K562 (cell line): ENCODE results near the gene AIG1. TPM values are rescaled to one million over a fixed set of nuclear protein-coding genes. Genes with fewer than 3 reads are reported as not detected.

Experiments
- ATAC-seq: fragments of 200-7000 bp; cut with Tn5 transposase; 3 replicates; pipeline ENCODE4 v1.9.1; 2020; ENCODE audit warnings: moderate library complexity
- BruUV-seq: library from RNA; stranded (reverse); fragments of 400-500 nt; replicated peaks from 2 replicates; lab custom pipeline; 2021; lab: Mats Ljungman, UMichigan
- CTCF ChIA-PET: fragments of 300-600 bp; formaldehyde crosslinking; extraction: SDS; loops from one replicate; lab custom pipeline; 2021; ENCODE audit warnings: low intra/inter-chr PET ratio; lab: Yijun Ruan, JAX
- POLR2A ChIA-PET: fragments of 300-600, 350-650 bp; sonication (Branson Sonifier 250); formaldehyde crosslinking; extraction: SDS; loops from one replicate; lab custom pipeline; 2021; ENCODE audit warnings: antibody characterized with exemption, inconsistent platforms; lab: Yijun Ruan, JAX
- DNase-seq, 4 experiments: peaks; one replicate each; pipeline versions ENCODE4 v3.0.0 to v3.0.0-alpha.2; 2011 to 2018; ENCODE audit warnings: low spot score in 3 of 4, mixed read lengths in 3 of 4; ENCODE audit errors: extremely low read depth in 1 of 4
- FAIRE-seq: peaks from 2 replicates; lab custom pipeline; 2011; peaks lifted over from hg19 to GRCh38; lab: Jason Lieb, UNC
- H2AFZ ChIP-seq: 2 replicates; pipeline ENCODE4 v1.6.0; 2011; ENCODE audit warnings: low read depth, low read length, control low read depth, inconsistent platforms
- H3K27ac ChIP-seq: fragments of 200-600 bp; 3 replicates; pipeline ENCODE4 v1.8.0; 2011; ENCODE audit warnings: low read depth, mild to moderate bottlenecking, control low read depth, inconsistent platforms, low read length, moderate library complexity, mixed read lengths; ENCODE audit errors: extremely low read depth
- H3K27me3 ChIP-seq, 2 experiments: fragments of 300-600 bp in 1 of 2; 2 replicates in 1 of 2; 3 replicates in 1 of 2; pipeline versions ENCODE4 v1.6.0 to v1.8.0; 2011; ENCODE audit warnings: inconsistent platforms in 2 of 2, low read length in 2 of 2, mild to moderate bottlenecking in 1 of 2, mixed read lengths in 1 of 2, moderate library complexity in 1 of 2; ENCODE audit not compliant: control insufficient read depth in 2 of 2, insufficient read depth in 2 of 2
- H3K36me3 ChIP-seq: fragments of 300-600 bp; 3 replicates; pipeline ENCODE4 v1.8.0; 2011; ENCODE audit warnings: mild to moderate bottlenecking, low read length, inconsistent platforms; ENCODE audit not compliant: control insufficient read depth, insufficient read depth
- H3K4me1 ChIP-seq, 2 experiments: fragments of 200-600 bp in 1 of 2; replicated peaks in 1 of 2; 2 replicates in 1 of 2; 3 replicates in 1 of 2; pipeline versions ENCODE4 v1.5.1 to v1.8.0; 2011; ENCODE audit warnings: inconsistent platforms in 2 of 2, low read length in 2 of 2, mild to moderate bottlenecking in 1 of 2, mixed read lengths in 1 of 2, moderate library complexity in 1 of 2; ENCODE audit not compliant: control insufficient read depth in 2 of 2, insufficient read depth in 2 of 2
- H3K4me2 ChIP-seq: 2 replicates; pipeline ENCODE4 v1.6.1; 2011; ENCODE audit warnings: low read length, control low read depth, inconsistent platforms, mixed read lengths; ENCODE audit not compliant: insufficient read depth
- H3K4me3 ChIP-seq: fragments of 200-600 bp; sonication (generic), shearing (Covaris generic); 2 replicates; pipeline ENCODE4 v1.5.1; 2016; ENCODE audit warnings: control low read depth, inconsistent platforms
- H3K79me2 ChIP-seq: fragments of 200-600 bp; 3 replicates; pipeline ENCODE4 v1.8.0; 2011; ENCODE audit warnings: low read length, inconsistent platforms; ENCODE audit not compliant: control insufficient read depth, insufficient read depth
- H3K9ac ChIP-seq, 2 experiments: 2 replicates each; pipeline versions ENCODE4 v1.6.0 to v1.6.1; 2011; ENCODE audit warnings: low read depth in 2 of 2, low read length in 2 of 2, control low read depth in 1 of 2, inconsistent platforms in 1 of 2, mild to moderate bottlenecking in 1 of 2, mixed read lengths in 1 of 2; ENCODE audit not compliant: insufficient read depth in 1 of 2
- H3K9me1 ChIP-seq: one replicate; pipeline ENCODE4 v1.6.0; 2011; ENCODE audit warnings: inconsistent platforms, mild to moderate bottlenecking, low read length, moderate library complexity; ENCODE audit not compliant: control insufficient read depth, insufficient read depth
- H3K9me3 ChIP-seq: replicated peaks from 2 replicates; pipeline ENCODE4 v1.5.1; 2011; ENCODE audit warnings: low read depth, low read length, inconsistent platforms; ENCODE audit not compliant: control insufficient read depth, insufficient read depth
- H4K20me1 ChIP-seq: replicated peaks from 2 replicates; pipeline ENCODE4 v1.6.1; 2011; ENCODE audit warnings: low read length, inconsistent platforms, mixed read lengths; ENCODE audit not compliant: control insufficient read depth, insufficient read depth
- BRD9 ChIP-seq: fragments of 450-650 bp; IDR thresholded peaks from 2 replicates; pipeline ENCODE4 v1.6.1; 2018; ENCODE audit warnings: low read depth; ENCODE audit not compliant: partially characterized antibody
- ESRRB ChIP-seq: fragments of 250-450 bp; sonication (Bioruptor Pico); IDR thresholded peaks from 2 replicates; pipeline ENCODE4 v1.5.0; 2020; ENCODE audit warnings: mild to moderate bottlenecking, moderate library complexity, borderline replicate concordance
- MEF2A ChIP-seq: IDR thresholded peaks from 2 replicates; pipeline ENCODE4 v1.6.1; 2011; ENCODE audit warnings: low read depth, mild to moderate bottlenecking, low read length, moderate library complexity; ENCODE audit not compliant: control insufficient read depth
- MTF1 ChIP-seq: fragments of 250-450 bp; sonication (Bioruptor Pico); IDR thresholded peaks from 2 replicates; pipeline ENCODE4 v1.9.0; 2021; ENCODE audit warnings: moderate library complexity, mild to moderate bottlenecking, inconsistent platforms, borderline replicate concordance
- PHB2 ChIP-seq: fragments of 450-650 bp; IDR thresholded peaks from 2 replicates; pipeline ENCODE4 v1.6.1; 2017; ENCODE audit warnings: low read depth
- RBM15 ChIP-seq: fragments of 200-400 bp; formaldehyde crosslinking; IDR thresholded peaks from 2 replicates; pipeline ENCODE4 v1.6.1; 2018; ENCODE audit warnings: mild to moderate bottlenecking, low read length, moderate library complexity; ENCODE audit not compliant: insufficient read depth
- SFPQ ChIP-seq: fragments of 200-400 bp; formaldehyde crosslinking; IDR thresholded peaks from 2 replicates; pipeline ENCODE4 v1.6.1; 2017; ENCODE audit warnings: mild to moderate bottlenecking, low read depth, low read length, moderate library complexity
- SNRNP70 ChIP-seq: fragments of 200-400 bp; formaldehyde crosslinking; optimal IDR thresholded peaks from 2 replicates; pipeline ENCODE3; 2017; ENCODE audit warnings: low read depth, low read length
- SRSF7 ChIP-seq: fragments of 200-400 bp; formaldehyde crosslinking; optimal IDR thresholded peaks from 2 replicates; pipeline ENCODE3; 2017; ENCODE audit warnings: mild to moderate bottlenecking, low read depth, low read length
- TSC22D4 ChIP-seq: fragments of 450-650 bp; IDR thresholded peaks from 2 replicates; pipeline ENCODE4 v1.6.1; 2016; ENCODE audit warnings: missing genetic modification characterization, missing biosample characterization, control low read depth
- WGBS: fragments of 100-300 bp; shearing (Covaris generic); methylation state at CpG from one replicate; pipeline ENCODE4 v1.1.6; 2016; ENCODE audit warnings: low coverage, mixed read lengths; ENCODE audit not compliant: insufficient coverage; ENCODE audit errors: missing lambda C conversion rate; 5-methylcytosine and 5-hydroxymethylcytosine counted together
- in situ Hi-C: fragments of 300-500 bp; cut with MboI; formaldehyde crosslinking; loops from 4 replicates; pipeline ENCODE4 v1.15.0; 2018; ENCODE audit warnings: inconsistent platforms, mixed read lengths
- intact Hi-C: fragments of 100-400 bp; cut with micrococcal nuclease; formaldehyde crosslinking; loops from 2 replicates; pipeline ENCODE4 v1.14.2; 2022
- polyA plus RNA-seq, 8 experiments: library from polyadenylated mRNA; depleted of rRNA in 4 of 8; stranded (reverse) in 5 of 8; unstranded in 3 of 8; fragments of >200 nt; fragmentation: Nextera tagmentation in 2 of 8; fragmentation: Illumina TruSeq in 1 of 8; extraction: Ambion mirVana in 2 of 8; extraction: Trizol in 1 of 8; gene quantifications; 2 replicates each; pipeline versions ENCODE4 v1.2.1 to v1.2.3, GENCODE V29; 2011 to 2014; ENCODE audit warnings: inconsistent platforms in 1 of 8, missing spikeins in 1 of 8
- total RNA-seq, 7 experiments: library from RNA; depleted of rRNA in 6 of 7; stranded (reverse); fragments of >200 nt in 6 of 7; fragmentation: Illumina TruSeq in 2 of 7; extraction: Trizol in 2 of 7; gene quantifications; 2 replicates each; pipeline versions ENCODE4 v1.2.1 to v1.2.3, GENCODE V29; 2011 to 2021; ENCODE audit warnings: low replicate concordance in 1 of 7
- TF ChIP-seq, protein P1 (sequence below): sonication (generic); formaldehyde crosslinking; IDR thresholded peaks from 2 replicates; pipeline ENCODE4 v1.8.1; 2023; ENCODE audit warnings: missing genetic modification reagents, mild to moderate bottlenecking, borderline replicate concordance
- TF ChIP-seq, protein P2 (sequence below): fragments of 250-450 bp; sonication (Bioruptor Pico); IDR thresholded peaks from 2 replicates; pipeline ENCODE4 v1.8.0; 2022; ENCODE audit warnings: inconsistent platforms, mild to moderate bottlenecking, moderate library complexity, borderline replicate concordance

Gene AIG1
- total and polyA plus RNA-seq, 9 of the 15 experiments (the other 6 are each of a cell fraction or from before 2014, with no cell fraction given) = 74.8 to 333 (median 127) TPM

GRCh38 chr6:143335865-143336264 lies 275.2 kb downstream of the AIG1 start:
- H3K4me1 ChIP-seq = no peaks in the 10 kb centered on the region
- no peak overlapping the region for H3K4me2 ChIP-seq
- intact Hi-C loops = loop anchor here (2.0 kb wide), 1 partner anchor 643 kb away; no protein-coding TSS in a partner anchor
- BruUV-seq = no TSS peak
- POLR2A ChIA-PET = no interaction called here
- no peak overlapping the region for H3K27ac ChIP-seq
- no peaks in the 10 kb centered on the region for H4K20me1 ChIP-seq
- H3K9ac ChIP-seq = no peak overlapping the region
- H3K4me3 ChIP-seq = no peak overlapping the region
- DNase-seq (no peak), FAIRE-seq (no peak), ATAC-seq (no peak)
- no peaks in the 10 kb centered on the region for H3K9me3 ChIP-seq
- CTCF ChIA-PET = no interaction called here
- H3K9me1 ChIP-seq = no peaks in the 10 kb centered on the region
- H3K27me3 ChIP-seq = no peaks in the 10 kb centered on the region
- no peaks in the 10 kb centered on the region for H3K79me2 ChIP-seq
- 46% methylated on average over 2 of the region's 2 CpGs for WGBS
- H2AFZ ChIP-seq = no peak overlapping the region
- in situ Hi-C loops = no loop called here
- TF ChIP-seq, protein P1, sequence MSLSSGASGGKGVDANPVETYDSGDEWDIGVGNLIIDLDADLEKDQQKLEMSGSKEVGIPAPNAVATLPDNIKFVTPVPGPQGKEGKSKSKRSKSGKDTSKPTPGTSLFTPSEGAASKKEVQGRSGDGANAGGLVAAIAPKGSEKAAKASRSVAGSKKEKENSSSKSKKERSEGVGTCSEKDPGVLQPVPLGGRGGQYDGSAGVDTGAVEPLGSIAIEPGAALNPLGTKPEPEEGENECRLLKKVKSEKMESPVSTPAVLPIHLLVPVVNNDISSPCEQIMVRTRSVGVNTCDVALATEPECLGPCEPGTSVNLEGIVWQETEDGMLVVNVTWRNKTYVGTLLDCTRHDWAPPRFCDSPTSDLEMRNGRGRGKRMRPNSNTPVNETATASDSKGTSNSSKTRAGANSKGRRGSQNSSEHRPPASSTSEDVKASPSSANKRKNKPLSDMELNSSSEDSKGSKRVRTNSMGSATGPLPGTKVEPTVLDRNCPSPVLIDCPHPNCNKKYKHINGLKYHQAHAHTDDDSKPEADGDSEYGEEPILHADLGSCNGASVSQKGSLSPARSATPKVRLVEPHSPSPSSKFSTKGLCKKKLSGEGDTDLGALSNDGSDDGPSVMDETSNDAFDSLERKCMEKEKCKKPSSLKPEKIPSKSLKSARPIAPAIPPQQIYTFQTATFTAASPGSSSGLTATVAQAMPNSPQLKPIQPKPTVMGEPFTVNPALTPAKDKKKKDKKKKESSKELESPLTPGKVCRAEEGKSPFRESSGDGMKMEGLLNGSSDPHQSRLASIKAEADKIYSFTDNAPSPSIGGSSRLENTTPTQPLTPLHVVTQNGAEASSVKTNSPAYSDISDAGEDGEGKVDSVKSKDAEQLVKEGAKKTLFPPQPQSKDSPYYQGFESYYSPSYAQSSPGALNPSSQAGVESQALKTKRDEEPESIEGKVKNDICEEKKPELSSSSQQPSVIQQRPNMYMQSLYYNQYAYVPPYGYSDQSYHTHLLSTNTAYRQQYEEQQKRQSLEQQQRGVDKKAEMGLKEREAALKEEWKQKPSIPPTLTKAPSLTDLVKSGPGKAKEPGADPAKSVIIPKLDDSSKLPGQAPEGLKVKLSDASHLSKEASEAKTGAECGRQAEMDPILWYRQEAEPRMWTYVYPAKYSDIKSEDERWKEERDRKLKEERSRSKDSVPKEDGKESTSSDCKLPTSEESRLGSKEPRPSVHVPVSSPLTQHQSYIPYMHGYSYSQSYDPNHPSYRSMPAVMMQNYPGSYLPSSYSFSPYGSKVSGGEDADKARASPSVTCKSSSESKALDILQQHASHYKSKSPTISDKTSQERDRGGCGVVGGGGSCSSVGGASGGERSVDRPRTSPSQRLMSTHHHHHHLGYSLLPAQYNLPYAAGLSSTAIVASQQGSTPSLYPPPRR = no peak
- no peak for TF ChIP-seq BRD9
- TF ChIP-seq ESRRB (CRISPR knock-in tag) = no peak
- TF ChIP-seq MTF1 (CRISPR knock-in tag) = no peak
- no peak for TF ChIP-seq SNRNP70
- no peak for TF ChIP-seq RBM15
- TF ChIP-seq SFPQ = no peak
- TF ChIP-seq, protein P2, sequence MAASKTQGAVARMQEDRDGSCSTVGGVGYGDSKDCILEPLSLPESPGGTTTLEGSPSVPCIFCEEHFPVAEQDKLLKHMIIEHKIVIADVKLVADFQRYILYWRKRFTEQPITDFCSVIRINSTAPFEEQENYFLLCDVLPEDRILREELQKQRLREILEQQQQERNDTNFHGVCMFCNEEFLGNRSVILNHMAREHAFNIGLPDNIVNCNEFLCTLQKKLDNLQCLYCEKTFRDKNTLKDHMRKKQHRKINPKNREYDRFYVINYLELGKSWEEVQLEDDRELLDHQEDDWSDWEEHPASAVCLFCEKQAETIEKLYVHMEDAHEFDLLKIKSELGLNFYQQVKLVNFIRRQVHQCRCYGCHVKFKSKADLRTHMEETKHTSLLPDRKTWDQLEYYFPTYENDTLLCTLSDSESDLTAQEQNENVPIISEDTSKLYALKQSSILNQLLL (CRISPR knock-in tag) = no peak
- no peak for TF ChIP-seq PHB2
- TF ChIP-seq MEF2A = no peak
- no peak for TF ChIP-seq TSC22D4 (tag)
- no peak for TF ChIP-seq SRSF7
- peaks cover 13% of the 10 kb centered on the region; the same call in 2 of the 3 replicates for H3K36me3 ChIP-seq
